Central memory CD8-positive, alpha-beta T cell (primary cell): ENCODE results near the gene MTNR1B.

Source experiments
- ATAC-seq: fragments of 150-1000 bp; cut with Tn5 transposase; replicated peaks from 2 replicates; pipeline ENCODE4 v1.10.0; 2022; ENCODE audit warnings: mild to moderate bottlenecking, moderate FRiP score, moderate number of reproducible peaks; ENCODE audit not compliant: poor library complexity, severe bottlenecking; ENCODE audit errors: extremely low read depth
- DNase-seq, 2 donors: peaks; one replicate each; pipeline ENCODE4 v3.0.0; 2021; ENCODE audit warnings: low spot score in 2 of 2
- H3K27ac Mint-ChIP-seq: one replicate; pipeline ENCODE4 v1.8.0; 2022; ENCODE audit warnings: low read depth, mild to moderate bottlenecking, moderate library complexity, mixed read lengths
- H3K27me3 Mint-ChIP-seq: one replicate; pipeline ENCODE4 v1.8.0; 2022; ENCODE audit warnings: mixed read lengths
- H3K36me3 Mint-ChIP-seq: one replicate; pipeline ENCODE4 v1.8.0; 2022; ENCODE audit warnings: mild to moderate bottlenecking, moderate library complexity, mixed read lengths; ENCODE audit not compliant: insufficient read depth
- H3K4me1 Mint-ChIP-seq: one replicate; pipeline ENCODE4 v1.8.0; 2022; ENCODE audit warnings: mixed read lengths
- H3K4me3 Mint-ChIP-seq: one replicate; pipeline ENCODE4 v1.8.0; 2022; ENCODE audit warnings: mild to moderate bottlenecking, moderate library complexity, mixed read lengths
- H3K9me3 Mint-ChIP-seq: one replicate; pipeline ENCODE4 v1.8.0; 2022; ENCODE audit warnings: mixed read lengths

MTNR1B gene

GRCh38 chr11:92969634-92970347, at the start of gene MTNR1B:
Gene MTNR1B, plus strand, starts transcription at chr11:92969651. Its CDS starts 75 bp downstream, at chr11:92969726.
- Mint-ChIP-seq H3K4me1 (no peaks in the 10 kb centered on the region), H3K36me3 (peaks cover 1% of the 10 kb centered on the region), H3K9me3 (peaks cover 9% of the 10 kb centered on the region), H3K4me3 (no peak within 1 kb of the TSS), H3K27ac (no peak within 1 kb of the TSS), H3K27me3 (no peaks in the 10 kb centered on the region)
- ATAC-seq (no peak), DNase-seq (no peak)

- Mint-ChIP-seq H3K4me3 (no peak overlapping the region), H3K27ac (no peak overlapping the region), H3K9me3 (peaks cover 10% of the 10 kb centered on the region), H3K36me3 (no peaks in the 10 kb centered on the region), H3K27me3 (no peaks in the 10 kb centered on the region), H3K4me1 (no peaks in the 10 kb centered on the region)
- DNase-seq (no peak), ATAC-seq (no peak)
Measured at GRCh38 chr11:92920331-92920730, 49.1 kb upstream of the MTNR1B start.

- no peaks in the 10 kb centered on the region for H3K4me1 Mint-ChIP-seq
- H3K27me3 Mint-ChIP-seq: no peaks in the 10 kb centered on the region
- H3K9me3 Mint-ChIP-seq: peaks cover 13% of the 10 kb centered on the region
- no peak for DNase-seq
- no peak overlapping the region for H3K4me3 Mint-ChIP-seq
- no peak for ATAC-seq
- no peak overlapping the region for H3K27ac Mint-ChIP-seq
- H3K36me3 Mint-ChIP-seq: no peaks in the 10 kb centered on the region
Measured at GRCh38 chr11:92922731-92923130, 46.7 kb upstream of the MTNR1B start.

GRCh38 chr11:92929246-92929645, 40.2 kb upstream of the MTNR1B start:
- Mint-ChIP-seq H3K36me3 (no peaks in the 10 kb centered on the region), H3K27ac (no peak overlapping the region), H3K4me1 (no peaks in the 10 kb centered on the region), H3K27me3 (no peaks in the 10 kb centered on the region), H3K9me3 (peaks cover 10% of the 10 kb centered on the region), H3K4me3 (no peak overlapping the region)
- ATAC-seq (no peak), DNase-seq (no peak)

GRCh38 chr11:92929653-92930052, 39.8 kb upstream of the MTNR1B start:
- Mint-ChIP-seq H3K36me3 (no peaks in the 10 kb centered on the region), H3K4me1 (no peaks in the 10 kb centered on the region), H3K4me3 (no peak overlapping the region), H3K27ac (no peak overlapping the region), H3K27me3 (no peaks in the 10 kb centered on the region), H3K9me3 (peaks cover 6% of the 10 kb centered on the region)
- DNase-seq (no peak), ATAC-seq (no peak)

GRCh38 chr11:92931746-92932422, 37.6 kb upstream of the MTNR1B start:
- H3K36me3 Mint-ChIP-seq: no peaks in the 10 kb centered on the region
- ATAC-seq (no peak), DNase-seq (no peak)
- no peaks in the 10 kb centered on the region for H3K27me3 Mint-ChIP-seq
- no peaks in the 10 kb centered on the region for H3K4me1 Mint-ChIP-seq
- H3K9me3 Mint-ChIP-seq: peaks cover under 1% of the 10 kb centered on the region
- H3K4me3 Mint-ChIP-seq: no peak overlapping the region
- no peak overlapping the region for H3K27ac Mint-ChIP-seq

- no peaks in the 10 kb centered on the region for H3K9me3 Mint-ChIP-seq
- no peak overlapping the region for H3K27ac Mint-ChIP-seq
- H3K27me3 Mint-ChIP-seq: peaks cover 11% of the 10 kb centered on the region
- no peaks in the 10 kb centered on the region for H3K36me3 Mint-ChIP-seq
- DNase-seq (no peak), ATAC-seq (no peak)
- H3K4me1 Mint-ChIP-seq: peaks cover 6% of the 10 kb centered on the region
- H3K4me3 Mint-ChIP-seq: no peak overlapping the region
Measured at GRCh38 chr11:92939305-92939704, 30.1 kb upstream of the MTNR1B start.

GRCh38 chr11:92941676-92942571, 27.5 kb upstream of the MTNR1B start:
- Mint-ChIP-seq H3K36me3 (no peaks in the 10 kb centered on the region), H3K4me3 (no peak overlapping the region), H3K27me3 (peaks cover 11% of the 10 kb centered on the region), H3K4me1 (peaks cover 6% of the 10 kb centered on the region), H3K27ac (no peak overlapping the region), H3K9me3 (no peaks in the 10 kb centered on the region)
- no peak for DNase-seq
- ATAC-seq: no peak

GRCh38 chr11:92946707-92947106, 22.7 kb upstream of the MTNR1B start:
- ATAC-seq (no peak), DNase-seq (no peak)
- no peak overlapping the region for H3K27ac Mint-ChIP-seq
- no peak overlapping the region for H3K4me3 Mint-ChIP-seq
- peaks cover 4% of the 10 kb centered on the region for H3K4me1 Mint-ChIP-seq
- peaks cover 22% of the 10 kb centered on the region for H3K9me3 Mint-ChIP-seq
- peaks cover 16% of the 10 kb centered on the region for H3K27me3 Mint-ChIP-seq
- no peaks in the 10 kb centered on the region for H3K36me3 Mint-ChIP-seq

- ATAC-seq: no peak
- H3K27me3 Mint-ChIP-seq: peaks cover 9% of the 10 kb centered on the region
- no peaks in the 10 kb centered on the region for H3K36me3 Mint-ChIP-seq
- no peak overlapping the region for H3K27ac Mint-ChIP-seq
- peaks cover 22% of the 10 kb centered on the region for H3K9me3 Mint-ChIP-seq
- H3K4me1 Mint-ChIP-seq: no peaks in the 10 kb centered on the region
- no peak for DNase-seq
- no peak overlapping the region for H3K4me3 Mint-ChIP-seq
Measured at GRCh38 chr11:92948116-92948515, 21.3 kb upstream of the MTNR1B start.

- ATAC-seq: no peak
- peaks cover 11% of the 10 kb centered on the region for H3K9me3 Mint-ChIP-seq
- H3K27ac Mint-ChIP-seq: no peak overlapping the region
- H3K36me3 Mint-ChIP-seq: no peaks in the 10 kb centered on the region
- no peak overlapping the region for H3K4me3 Mint-ChIP-seq
- no peaks in the 10 kb centered on the region for H3K27me3 Mint-ChIP-seq
- no peaks in the 10 kb centered on the region for H3K4me1 Mint-ChIP-seq
- DNase-seq: no peak
Measured at GRCh38 chr11:92954003-92954402, 15.4 kb upstream of the MTNR1B start.

- ATAC-seq (no peak), DNase-seq (no peak)
- Mint-ChIP-seq H3K4me1 (no peaks in the 10 kb centered on the region), H3K36me3 (no peaks in the 10 kb centered on the region), H3K27me3 (no peaks in the 10 kb centered on the region), H3K27ac (no peak overlapping the region), H3K4me3 (no peak overlapping the region), H3K9me3 (no peaks in the 10 kb centered on the region)
Measured at GRCh38 chr11:92955860-92956259, 13.6 kb upstream of the MTNR1B start.
